Adrenal gland (tissue), 5 donors: ENCODE measurements around the gene HIBADH.
"Not testable (repeated sequence)": the region's sequence is repeated elsewhere in the genome, so short reads cannot be mapped to it uniquely, and the experiment has no call there.

Source experiments
- POLR2A ChIP-seq, 2 donors: fragments of 450-650 bp; IDR thresholded peaks; one replicate each; pipeline ENCODE4 v1.6.1; 2017; ENCODE audit warnings: antibody characterized with exemption in 2 of 2, mild to moderate bottlenecking in 2 of 2, moderate library complexity in 1 of 2
- TF ChIP-seq, protein P1 (sequence below), 6 experiments: fragments of 450-650 bp in 4 of 6; fragments of 200-600 bp in 2 of 6; sonication (generic) in 1 of 6; IDR thresholded peaks; 1 replicate in 5 of 6; 2 replicates in 1 of 6; pipeline versions ENCODE4 v1.5.1 to v1.8.0; 2016 to 2021; ENCODE audit warnings: antibody characterized with exemption in 6 of 6, mild to moderate bottlenecking in 2 of 6, moderate library complexity in 1 of 6
- donor health status: DM: no; HTN: no; CAD: no.

DNA sequence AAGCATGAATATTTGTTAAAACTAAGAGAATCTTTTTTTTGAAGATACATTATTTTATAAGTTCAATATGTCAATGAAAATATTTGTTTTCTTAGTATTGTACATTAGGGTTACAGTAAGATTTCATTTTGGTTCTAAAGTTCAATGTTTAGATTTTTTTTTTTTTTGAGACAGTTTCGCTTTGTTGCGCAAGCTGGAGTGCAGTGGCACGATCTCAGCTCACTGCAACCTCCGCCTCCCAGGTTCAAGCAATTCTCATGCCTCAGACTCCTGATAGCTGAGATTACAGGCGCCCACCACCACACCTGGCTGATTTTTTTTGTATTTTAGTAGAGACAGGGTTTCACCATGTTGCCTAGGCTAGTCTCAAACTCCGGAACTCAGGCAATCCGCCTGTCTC, 84.5 kb downstream of the HIBADH start:
- TF ChIP-seq, protein P1, sequence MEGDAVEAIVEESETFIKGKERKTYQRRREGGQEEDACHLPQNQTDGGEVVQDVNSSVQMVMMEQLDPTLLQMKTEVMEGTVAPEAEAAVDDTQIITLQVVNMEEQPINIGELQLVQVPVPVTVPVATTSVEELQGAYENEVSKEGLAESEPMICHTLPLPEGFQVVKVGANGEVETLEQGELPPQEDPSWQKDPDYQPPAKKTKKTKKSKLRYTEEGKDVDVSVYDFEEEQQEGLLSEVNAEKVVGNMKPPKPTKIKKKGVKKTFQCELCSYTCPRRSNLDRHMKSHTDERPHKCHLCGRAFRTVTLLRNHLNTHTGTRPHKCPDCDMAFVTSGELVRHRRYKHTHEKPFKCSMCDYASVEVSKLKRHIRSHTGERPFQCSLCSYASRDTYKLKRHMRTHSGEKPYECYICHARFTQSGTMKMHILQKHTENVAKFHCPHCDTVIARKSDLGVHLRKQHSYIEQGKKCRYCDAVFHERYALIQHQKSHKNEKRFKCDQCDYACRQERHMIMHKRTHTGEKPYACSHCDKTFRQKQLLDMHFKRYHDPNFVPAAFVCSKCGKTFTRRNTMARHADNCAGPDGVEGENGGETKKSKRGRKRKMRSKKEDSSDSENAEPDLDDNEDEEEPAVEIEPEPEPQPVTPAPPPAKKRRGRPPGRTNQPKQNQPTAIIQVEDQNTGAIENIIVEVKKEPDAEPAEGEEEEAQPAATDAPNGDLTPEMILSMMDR (IDR thresholded peaks at IDR 0.05): not testable (repeated sequence)
- TF ChIP-seq POLR2A (IDR thresholded peaks at IDR 0.05): not testable (repeated sequence)
